GM18505 (cell line): Measurements from ENCODE around the gene ACKR4.
"Not testable (repeated sequence)": the region's sequence is repeated elsewhere in the genome, so short reads cannot be mapped to it uniquely, and the experiment has no call there.

Experiments
- ATAC-seq: cut with Tn5 transposase; IDR thresholded peaks from one replicate; pipeline ENCODE4 v1.9.1; 2021; ENCODE audit not compliant: unreplicated experiment
- POLR2A ChIP-seq: IDR thresholded peaks from 4 replicates; pipeline ENCODE4 v1.6.1; 2011; ENCODE audit warnings: borderline replicate concordance; ENCODE audit not compliant: insufficient read depth, insufficient read length; ENCODE audit errors: extremely low read depth

ACKR4 gene

DNA sequence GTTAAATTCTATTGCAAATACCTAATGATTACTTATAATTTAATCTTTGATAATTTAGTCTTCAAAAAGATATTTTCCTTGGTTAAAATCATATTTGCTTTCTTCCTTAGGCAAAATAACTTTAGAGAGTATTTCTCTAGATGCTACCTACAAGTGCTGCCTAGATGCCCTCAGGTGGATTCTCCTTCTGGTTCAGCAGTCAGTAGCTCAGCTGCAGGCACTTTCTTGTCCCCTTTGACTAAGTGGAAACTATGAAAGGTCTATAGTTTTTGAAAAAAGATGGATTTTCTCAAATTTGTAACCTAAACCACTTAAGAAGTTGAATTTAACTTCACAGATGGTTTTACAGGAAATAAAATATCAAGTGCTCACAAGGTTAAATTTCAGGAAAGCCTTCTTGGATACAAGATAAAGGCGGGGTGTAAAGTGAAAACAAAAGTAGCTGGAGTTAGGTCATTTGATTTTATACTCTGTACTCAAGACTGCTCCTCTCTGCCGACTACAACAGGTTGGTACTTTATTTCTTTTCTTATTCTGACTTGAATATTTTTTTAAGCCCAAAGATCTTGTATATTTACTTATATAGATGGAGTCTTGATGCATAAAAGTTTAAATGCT is at the start of gene ACKR4:
Gene ACKR4 (plus strand): TSS at position 455 of the 618 bp plus-strand sequence. CDS start 3,128 bp downstream, outside the sequence.
- no peak for ATAC-seq
- TF ChIP-seq POLR2A = no peak

DNA sequence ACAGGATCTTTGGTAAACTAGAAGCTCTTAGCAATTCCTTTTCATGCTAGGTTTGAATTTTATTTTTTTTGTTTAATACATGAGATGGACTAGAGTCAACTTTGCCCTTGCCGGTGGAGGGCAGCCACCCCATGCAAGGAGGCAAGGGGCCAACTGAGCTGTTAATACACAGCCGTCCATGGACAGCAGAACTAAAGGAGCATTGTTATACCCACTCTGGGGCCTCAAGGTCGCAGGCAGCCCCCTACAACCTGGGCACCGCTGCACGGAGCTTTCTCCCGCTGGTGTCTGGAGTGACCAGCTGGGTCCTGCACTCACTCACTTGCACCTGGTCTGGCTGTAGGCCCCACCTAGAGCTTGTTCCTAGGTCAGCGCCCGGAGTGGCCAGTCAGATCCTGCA is 47.9 kb upstream of the ACKR4 start:
- no peak for ATAC-seq

DNA sequence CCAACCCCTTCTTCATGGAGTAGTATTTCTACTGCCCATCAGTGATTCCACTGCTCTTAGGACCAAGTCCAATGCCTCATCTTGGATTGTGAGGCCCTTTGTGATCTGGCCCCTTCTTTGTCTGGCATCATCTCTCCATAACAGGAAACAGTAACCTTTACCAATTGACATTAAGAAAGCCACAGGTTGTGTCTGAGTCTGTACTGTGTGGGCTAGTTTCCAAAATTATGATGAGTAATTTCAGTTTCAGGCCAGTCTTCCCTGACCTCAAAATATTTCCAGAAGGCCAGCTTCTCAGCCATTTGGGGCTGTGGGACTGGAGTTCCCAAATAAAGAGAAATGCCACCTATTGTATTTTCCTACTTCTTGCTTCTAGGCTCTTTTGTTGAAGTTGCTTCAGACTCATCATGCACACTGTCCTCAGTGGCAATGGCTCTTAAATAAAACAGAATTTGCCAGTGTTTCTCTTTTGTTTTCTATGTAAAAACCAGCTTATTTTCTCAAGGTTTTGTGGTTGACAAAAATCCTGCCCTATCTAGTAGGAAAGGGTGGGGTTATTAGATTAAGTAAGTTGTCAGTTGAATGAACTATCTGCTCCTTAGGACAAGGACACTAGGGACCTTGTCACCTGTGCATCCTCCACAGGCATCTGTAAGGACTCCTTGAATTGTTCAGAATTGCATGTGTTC is 47.0 kb upstream of the ACKR4 start:
- peak; percentile 77 for ATAC-seq

More for the DNA sequence above, 47.9 kb upstream of the ACKR4 start:
- TF ChIP-seq POLR2A = no peak

DNA sequence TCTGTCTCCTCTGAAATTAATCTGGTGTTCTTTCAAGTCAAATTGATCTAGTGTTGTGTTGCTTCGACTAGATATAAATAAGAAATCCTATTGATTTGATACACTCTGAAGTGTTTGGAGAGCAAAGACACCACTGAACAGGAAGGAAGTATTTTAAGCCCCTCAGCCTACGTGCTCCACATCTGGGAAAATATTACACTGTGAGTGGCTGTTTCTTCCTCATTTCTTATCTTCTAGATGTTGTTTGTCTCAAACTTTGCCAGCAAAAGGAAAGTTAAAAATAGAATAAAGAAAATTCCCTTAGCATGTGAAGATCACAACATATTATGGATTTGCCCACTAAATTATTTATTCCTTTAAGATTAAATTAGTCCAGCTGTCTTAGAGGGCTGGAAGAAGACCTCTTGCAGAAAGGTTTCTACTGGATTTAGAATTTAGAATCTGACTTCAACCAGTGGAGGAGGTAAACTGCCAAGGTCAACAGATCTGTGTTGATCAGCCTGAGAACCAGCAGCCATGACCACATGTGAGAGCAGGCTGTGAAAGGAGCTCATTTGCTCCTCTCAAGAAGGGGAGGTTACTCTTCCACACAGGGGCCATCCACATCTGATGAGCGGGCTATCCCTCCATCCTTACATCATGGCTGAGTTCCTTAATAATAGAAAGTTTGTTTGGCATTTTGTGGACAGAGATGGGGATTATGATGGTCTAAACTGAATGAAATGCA is 46.3 kb upstream of the ACKR4 start:
- no peak for TF ChIP-seq POLR2A
- no peak for ATAC-seq

More for the DNA sequence above, 47.0 kb upstream of the ACKR4 start:
- no peak for TF ChIP-seq POLR2A

- TF ChIP-seq POLR2A = no peak
- no peak for ATAC-seq
These were observed 43.2 kb upstream of the ACKR4 start for GRCh38 chr3:132553826-132554225.

DNA sequence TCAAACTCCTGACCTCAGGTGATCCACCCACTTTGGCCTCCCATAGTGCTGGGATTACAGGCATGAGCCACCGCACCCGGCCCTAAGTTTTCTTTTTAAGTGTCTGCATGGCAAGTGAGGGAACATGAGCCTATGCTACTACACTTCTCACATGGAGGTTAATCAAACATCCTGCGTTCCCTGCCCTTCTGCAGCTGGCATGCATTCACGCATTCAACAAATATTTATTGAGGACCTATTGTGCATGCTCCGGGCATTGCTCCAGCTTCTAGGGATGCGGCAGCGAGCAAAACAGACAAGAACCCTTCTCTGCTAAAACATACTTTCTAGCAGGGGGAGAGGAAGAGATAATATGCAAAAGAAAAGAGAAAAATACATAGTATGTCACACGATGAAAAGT is 42.6 kb upstream of the ACKR4 start:
- ATAC-seq = no peak

DNA sequence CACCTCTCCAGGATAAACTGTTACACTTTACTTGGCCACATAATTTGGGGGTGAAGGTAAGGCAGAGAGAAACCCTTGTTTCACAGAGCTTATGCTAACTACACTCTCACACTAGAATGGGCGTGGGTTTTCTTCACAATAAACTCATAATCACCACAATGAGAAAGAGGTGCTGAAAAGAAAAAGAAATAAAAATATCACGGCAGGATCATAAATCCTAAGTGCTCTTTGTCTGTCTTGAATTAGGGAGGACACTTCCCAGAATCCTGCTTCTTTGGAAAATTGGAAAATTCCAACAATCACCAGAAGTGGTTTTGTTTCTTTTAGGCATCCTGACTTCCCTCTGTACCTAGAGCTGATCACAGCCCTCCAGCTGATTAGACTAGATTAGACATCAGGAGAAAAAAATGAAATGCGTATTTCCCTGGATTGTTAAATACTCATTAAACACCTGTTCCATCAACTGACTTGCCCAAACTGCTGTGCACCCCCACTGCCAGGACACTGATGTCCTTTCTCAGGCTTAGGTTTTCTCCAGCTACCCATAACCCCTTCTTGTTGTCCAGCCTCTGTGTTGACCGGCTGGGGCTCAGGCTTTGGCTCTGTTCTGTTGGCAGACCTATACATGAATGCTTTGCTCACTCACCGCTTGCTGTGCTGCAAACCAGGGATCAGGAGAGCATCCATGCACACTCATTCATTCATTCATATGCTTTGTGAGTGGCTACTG is 41.6 kb upstream of the ACKR4 start:
- TF ChIP-seq POLR2A = no peak
- no peak for ATAC-seq

More for the DNA sequence above, 42.6 kb upstream of the ACKR4 start:
- no peak for TF ChIP-seq POLR2A

DNA sequence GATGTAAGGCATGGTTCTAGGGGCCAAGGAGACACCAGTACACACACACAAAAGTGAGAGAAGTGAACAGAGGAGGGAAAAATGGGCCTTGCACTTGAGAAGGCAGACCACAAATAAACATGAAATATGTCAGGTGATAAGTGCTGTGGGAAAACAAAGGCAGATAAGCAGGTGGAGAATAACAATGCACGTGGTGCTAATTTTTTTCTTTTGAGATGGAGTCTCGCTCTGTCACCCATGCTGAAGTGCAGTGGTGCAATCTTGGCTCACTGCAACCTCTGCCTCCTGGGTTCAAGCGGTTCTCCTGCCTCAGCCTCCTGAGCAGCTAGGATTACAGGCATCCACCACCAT is 41.1 kb upstream of the ACKR4 start:
- ATAC-seq = not testable (repeated sequence)

- TF ChIP-seq POLR2A = no peak
- ATAC-seq = no peak
These were observed 40.4 kb upstream of the ACKR4 start for GRCh38 chr3:132556508-132557159.

DNA sequence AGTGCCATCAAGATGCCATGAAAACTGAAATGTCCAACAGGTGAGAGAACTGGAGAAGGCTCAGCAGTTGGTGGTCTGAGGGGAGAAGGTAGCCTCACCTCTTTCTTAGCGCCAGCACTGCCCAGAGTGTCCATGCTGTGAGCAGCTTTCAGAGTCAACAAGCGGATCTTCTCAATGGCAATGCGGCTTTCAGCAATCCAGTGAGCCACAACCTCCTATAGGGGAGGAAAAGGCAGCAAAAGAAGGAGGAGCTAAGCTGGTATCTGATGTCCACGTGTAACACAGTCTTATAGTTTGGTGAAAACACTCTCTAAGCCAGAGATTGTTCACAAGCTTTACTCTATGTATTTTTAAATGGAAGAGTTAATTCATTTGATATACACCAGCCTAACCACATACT is 36.1 kb upstream of the ACKR4 start:
- ATAC-seq = no peak
- no peak for TF ChIP-seq POLR2A

DNA sequence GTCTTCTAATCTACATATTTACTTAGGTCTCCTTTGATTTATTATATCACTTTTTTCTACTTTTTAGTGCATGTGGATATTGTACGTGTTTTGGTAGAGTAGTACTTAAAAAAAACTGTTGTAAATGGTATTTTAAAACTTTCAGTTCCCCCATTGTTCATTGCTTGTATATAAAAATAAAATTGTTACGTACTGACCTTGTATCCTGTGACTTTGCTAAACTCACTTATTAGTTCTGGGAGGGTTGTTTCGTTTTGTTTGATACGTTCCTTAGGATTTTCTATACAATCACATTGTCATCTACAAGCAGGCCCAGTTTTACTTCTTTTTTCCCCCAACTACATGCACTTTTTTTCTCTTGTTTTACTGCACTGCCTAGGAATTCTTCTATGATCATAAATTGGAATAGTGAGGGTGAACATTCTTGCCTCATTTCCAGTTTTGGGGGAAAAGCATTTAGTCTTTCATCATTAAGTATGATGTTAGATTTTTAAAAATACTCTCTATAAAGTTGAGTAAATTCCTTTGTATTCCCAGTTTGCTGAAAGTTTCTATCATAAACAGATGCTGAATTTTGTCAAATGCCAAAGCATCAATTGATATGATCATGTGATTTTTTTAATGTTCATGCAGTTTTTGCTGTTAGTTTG is 33.5 kb upstream of the ACKR4 start:
- no peak for ATAC-seq
- no peak for TF ChIP-seq POLR2A

DNA sequence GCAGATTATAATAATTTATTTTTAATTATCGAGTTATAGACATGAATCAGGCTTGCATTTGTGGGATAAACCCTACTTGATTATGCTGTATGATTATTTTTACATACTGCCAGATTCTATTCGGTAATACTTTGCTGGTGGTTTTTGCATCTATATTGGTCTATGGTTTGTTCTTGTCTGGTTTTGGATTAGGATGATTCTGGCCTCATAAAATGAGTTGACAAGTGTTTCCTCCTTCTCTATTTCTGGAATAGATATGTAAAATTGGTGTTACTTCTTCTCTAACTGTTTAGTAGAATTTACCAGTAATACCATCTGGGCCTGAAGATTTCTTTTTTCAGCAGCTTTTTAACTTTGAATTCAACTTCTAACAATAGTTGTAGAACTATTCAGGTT is 33.0 kb upstream of the ACKR4 start:
- no peak for ATAC-seq
- TF ChIP-seq POLR2A = no peak

GRCh38 chr3:132568422-132568821 is 28.6 kb upstream of the ACKR4 start:
- no peak for ATAC-seq
- no peak for TF ChIP-seq POLR2A

- TF ChIP-seq POLR2A = no peak
- ATAC-seq = no peak
These were observed 27.9 kb upstream of the ACKR4 start for GRCh38 chr3:132569153-132569552.
